Measurements from ENCODE around the gene FLNB. TPM values are rescaled to one million over a fixed set of nuclear protein-coding genes. Genes with fewer than 3 reads are reported as not detected.
A peak's percentile ranks its signal among the peaks of the same experiment; 100 is the strongest.
"Not testable (repeated sequence)": the region's sequence is repeated elsewhere in the genome, so short reads cannot be mapped to it uniquely, and the experiment has no call there.

FLNB gene
- total RNA-seq, 1 donor from 2014 or later = 183 TPM

- DNase-seq (ENCODE audit: low spot score) = no peak
Measured at GRCh38 chr3:57982561-57983243, 25.5 kb upstream of the FLNB start.

GRCh38 chr3:57983734-57984518, 24.3 kb upstream of the FLNB start:
- peak; percentile 92 for DNase-seq (ENCODE audit: low spot score)

GRCh38 chr3:57985176-57985983, 22.8 kb upstream of the FLNB start:
- no peak for DNase-seq (ENCODE audit: low spot score)

GRCh38 chr3:57985984-57986246, 22.3 kb upstream of the FLNB start:
- DNase-seq (ENCODE audit: low spot score) = no peak

- DNase-seq (ENCODE audit: low spot score) = no peak
Measured at GRCh38 chr3:57986261-57986660, 22.0 kb upstream of the FLNB start.

GRCh38 chr3:57989198-57989597, 19.0 kb upstream of the FLNB start:
- DNase-seq (ENCODE audit: low spot score) = not testable (repeated sequence)

- no peak for DNase-seq (ENCODE audit: low spot score)
Measured at GRCh38 chr3:57989646-57990045, 18.6 kb upstream of the FLNB start.

- DNase-seq (ENCODE audit: low spot score) = no peak
Measured at GRCh38 chr3:57992452-57993213, 15.6 kb upstream of the FLNB start.

- peak; percentile 63 for DNase-seq (ENCODE audit: low spot score)
Measured at GRCh38 chr3:57998366-57999283, 9.6 kb upstream of the FLNB start.

- DNase-seq (ENCODE audit: low spot score) = no peak
Measured at GRCh38 chr3:57999417-58000115, 8.7 kb upstream of the FLNB start.

- no peak for DNase-seq (ENCODE audit: low spot score)
Measured at GRCh38 chr3:58000306-58001085, 7.7 kb upstream of the FLNB start.

GRCh38 chr3:58001086-58001467, 7.1 kb upstream of the FLNB start:
- DNase-seq (ENCODE audit: low spot score) = no peak

GRCh38 chr3:58001979-58002378, 6.2 kb upstream of the FLNB start:
- DNase-seq (ENCODE audit: low spot score) = no peak

- DNase-seq (ENCODE audit: low spot score) = no peak
Measured at GRCh38 chr3:58003093-58003492, 5.1 kb upstream of the FLNB start.

GRCh38 chr3:58004973-58005372, 3.2 kb upstream of the FLNB start:
- DNase-seq (ENCODE audit: low spot score) = no peak

GRCh38 chr3:58005669-58006068, 2.6 kb upstream of the FLNB start:
- DNase-seq (ENCODE audit: low spot score) = no peak

- DNase-seq (ENCODE audit: low spot score) = no peak
Measured at GRCh38 chr3:58006661-58007060, 1.6 kb upstream of the FLNB start.

- no peak for DNase-seq (ENCODE audit: low spot score)
Measured at GRCh38 chr3:58009026-58009748, 965 bp downstream of the FLNB start.
